ENCODE data around the gene PRUNE2. TPM values are rescaled to one million over a fixed set of nuclear protein-coding genes. Genes with fewer than 3 reads are reported as not detected.

The PRUNE2 gene
- total and polyA plus RNA-seq, 4 donors, result 1.3 to 4.5 (median 1.6) TPM

GRCh38 chr9:76646249-76646648 lies 259.7 kb downstream of the PRUNE2 start:
- no peak for TF ChIP-seq TAF1 (conservative IDR thresholded peaks at IDR 0.05)
- no peak for TF ChIP-seq CTCF (IDR thresholded peaks at IDR 0.05; ENCODE audit: low read depth, low read length, missing input control)
- TF ChIP-seq SP1 (IDR thresholded peaks at IDR 0.05), result no peak
- no peak for TF ChIP-seq RXRA (IDR thresholded peaks at IDR 0.05)
- no peak for TF ChIP-seq FOXA2 (IDR thresholded peaks at IDR 0.05)
- TF ChIP-seq FOXA1 (IDR thresholded peaks at IDR 0.05), result no peak
- Histone ChIP-seq H3K27ac (ENCODE audit: low read depth in 1 of 2, low read length in 2 of 2) (no peak overlapping the region), H3K9me3 (ENCODE audit: control insufficient read depth in 4 of 4, low read length in 3 of 4) (no peaks in the 10 kb centered on the region), H3K9ac (ENCODE audit: low read depth in 1 of 2, low read length in 2 of 2) (no peak overlapping the region), H3K4me1 (ENCODE audit: control insufficient read depth in 4 of 4, insufficient read depth in 4 of 4, low read length in 3 of 4) (no peaks in the 10 kb centered on the region), H3K27me3 (ENCODE audit: control insufficient read depth in 4 of 4, insufficient read depth in 4 of 4, low read length in 3 of 4) (no peaks in the 10 kb centered on the region), H3K4me3 (ENCODE audit: low read depth in 1 of 3, low read length in 3 of 3) (no peak overlapping the region), H3K36me3 (ENCODE audit: control insufficient read depth in 4 of 4, insufficient read depth in 3 of 4, low read depth in 1 of 4, low read length in 3 of 4) (no peaks in the 10 kb centered on the region)
- DNase-seq (ENCODE audit: low spot score), result no peak
- 55% methylated on average over 4 of the region's 4 CpGs for WGBS

DNA sequence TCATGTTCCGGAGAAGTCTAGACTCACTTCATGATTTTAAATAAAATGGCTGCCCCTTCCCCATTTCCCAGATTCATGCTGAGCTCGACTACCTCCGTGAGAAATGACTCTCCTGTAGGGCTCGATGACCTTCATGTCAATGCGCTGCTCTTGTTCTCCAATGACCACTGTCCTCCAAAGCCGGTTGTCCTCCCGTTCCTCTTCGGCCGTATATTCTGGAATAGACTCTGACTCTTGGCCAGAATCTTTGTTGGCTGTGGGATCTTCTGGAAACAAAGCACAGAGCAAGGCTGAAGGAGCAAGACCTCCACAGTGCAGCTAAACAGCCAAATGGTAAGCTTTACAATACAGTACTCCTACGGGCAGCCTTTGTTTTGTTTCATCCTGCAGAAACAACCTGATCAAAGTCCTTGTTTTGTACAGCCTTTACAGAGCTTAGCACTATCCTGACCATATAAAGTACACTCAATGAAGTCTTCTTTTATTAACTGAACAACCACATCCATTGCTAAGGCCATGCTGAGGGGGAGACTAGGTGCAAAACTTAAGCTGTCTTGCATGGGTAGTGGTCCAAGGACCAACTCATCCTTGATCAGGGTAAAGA lies 261.2 kb downstream of the PRUNE2 start:
- no peak overlapping the region for H3K4me3 ChIP-seq (ENCODE audit: low read depth in 1 of 3, low read length in 3 of 3)
- 90% methylated on average over 10 of the region's 10 CpGs for WGBS
- no peaks in the 10 kb centered on the region for H3K4me1 ChIP-seq (ENCODE audit: control insufficient read depth in 4 of 4, insufficient read depth in 4 of 4, low read length in 3 of 4)
- no peaks in the 10 kb centered on the region for H3K36me3 ChIP-seq (ENCODE audit: control insufficient read depth in 4 of 4, insufficient read depth in 3 of 4, low read depth in 1 of 4, low read length in 3 of 4)
- TF ChIP-seq ATF3 (IDR thresholded peaks at IDR 0.05), result no peak
- no peak for TF ChIP-seq HNF4G (IDR thresholded peaks at IDR 0.05)
- TF ChIP-seq EGR1 (IDR thresholded peaks at IDR 0.05; ENCODE audit: low read depth in 2 of 2), result no peak
- TF ChIP-seq HNF4A (conservative IDR thresholded peaks at IDR 0.05), result no peak
- TF ChIP-seq JUND (IDR thresholded peaks at IDR 0.05), result no peak
- TF ChIP-seq NR2F2 (IDR thresholded peaks at IDR 0.05), result no peak
- TF ChIP-seq RAD21 (IDR thresholded peaks at IDR 0.05), result no peak
- TF ChIP-seq YY1 (IDR thresholded peaks at IDR 0.05), result no peak
- no peak for TF ChIP-seq FOXA2 (IDR thresholded peaks at IDR 0.05)
- TF ChIP-seq CTCF (IDR thresholded peaks at IDR 0.05; ENCODE audit: low read depth, low read length, missing input control), result no peak
- no peak for TF ChIP-seq SP1 (IDR thresholded peaks at IDR 0.05)
- no peak for TF ChIP-seq TAF1 (conservative IDR thresholded peaks at IDR 0.05)
- TF ChIP-seq, protein P1, sequence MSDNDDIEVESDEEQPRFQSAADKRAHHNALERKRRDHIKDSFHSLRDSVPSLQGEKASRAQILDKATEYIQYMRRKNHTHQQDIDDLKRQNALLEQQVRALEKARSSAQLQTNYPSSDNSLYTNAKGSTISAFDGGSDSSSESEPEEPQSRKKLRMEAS (IDR thresholded peaks at IDR 0.05), result no peak
- TF ChIP-seq GABPA (IDR thresholded peaks at IDR 0.05 in 1 of 2, conservative IDR thresholded peaks at IDR 0.05 in 1 of 2), result no peak
- no peaks in the 10 kb centered on the region for H3K27me3 ChIP-seq (ENCODE audit: control insufficient read depth in 4 of 4, insufficient read depth in 4 of 4, low read length in 3 of 4)
- no peak overlapping the region for H3K9ac ChIP-seq (ENCODE audit: low read depth in 1 of 2, low read length in 2 of 2)
- no peaks in the 10 kb centered on the region for H3K9me3 ChIP-seq (ENCODE audit: control insufficient read depth in 4 of 4, low read length in 3 of 4)
- no peak for DNase-seq (ENCODE audit: low spot score)
- H3K27ac ChIP-seq (ENCODE audit: low read depth in 1 of 2, low read length in 2 of 2), result no peak overlapping the region
